ENCODE measurements around the gene PRTG.

PRTG gene

DNA sequence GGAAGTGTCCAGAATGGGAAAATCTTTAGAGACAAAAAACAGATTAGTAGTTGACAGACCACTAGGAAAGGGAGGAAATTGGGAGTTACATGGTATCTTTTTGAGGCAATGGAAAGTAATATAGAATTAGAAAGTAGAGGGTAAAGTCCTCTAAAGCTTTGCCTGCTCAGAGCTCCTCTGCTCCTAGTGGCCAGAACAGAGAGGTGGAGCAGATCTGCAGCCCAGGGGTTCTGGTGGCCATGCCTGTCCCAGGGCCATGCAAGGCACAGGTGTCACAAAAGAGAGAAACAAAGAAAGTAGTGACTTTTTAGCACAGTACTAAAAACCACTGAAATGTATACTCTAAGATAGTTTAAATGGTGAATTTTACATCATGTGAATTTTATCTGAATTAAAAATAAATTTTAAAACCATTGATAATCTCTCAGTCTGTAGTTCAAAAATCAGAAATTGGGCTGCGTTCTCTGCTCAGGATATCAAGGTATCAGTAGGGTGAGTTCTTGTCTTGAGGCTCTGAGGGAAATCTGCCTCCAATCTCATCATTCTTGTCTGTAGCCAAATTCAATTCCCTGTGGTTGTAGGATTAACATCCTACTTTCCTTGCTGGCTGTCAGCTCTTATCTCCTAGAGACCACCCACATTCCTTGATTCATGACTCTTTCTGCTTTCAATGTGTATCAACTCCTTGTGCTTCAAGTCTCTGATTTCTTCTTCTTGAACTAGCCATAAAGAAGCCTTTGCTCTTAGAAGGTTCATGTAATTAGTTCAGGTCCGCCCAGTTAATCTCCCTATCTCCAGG, 178.4 kb downstream of the PRTG start:
- no peaks in the 10 kb centered on the region for H3K36me3 Mint-ChIP-seq (ENCODE audit: low read depth)
- H3K4me1 Mint-ChIP-seq (ENCODE audit: low read depth), result no peaks in the 10 kb centered on the region
- intact Hi-C loops (cut with micrococcal nuclease), result no loop called here
- H3K27me3 Mint-ChIP-seq, result no peaks in the 10 kb centered on the region
- H3K4me3 Mint-ChIP-seq, result no peak overlapping the region
- H3K9me3 Mint-ChIP-seq, result no peaks in the 10 kb centered on the region
- H3K27ac Mint-ChIP-seq, result no peak overlapping the region

DNA sequence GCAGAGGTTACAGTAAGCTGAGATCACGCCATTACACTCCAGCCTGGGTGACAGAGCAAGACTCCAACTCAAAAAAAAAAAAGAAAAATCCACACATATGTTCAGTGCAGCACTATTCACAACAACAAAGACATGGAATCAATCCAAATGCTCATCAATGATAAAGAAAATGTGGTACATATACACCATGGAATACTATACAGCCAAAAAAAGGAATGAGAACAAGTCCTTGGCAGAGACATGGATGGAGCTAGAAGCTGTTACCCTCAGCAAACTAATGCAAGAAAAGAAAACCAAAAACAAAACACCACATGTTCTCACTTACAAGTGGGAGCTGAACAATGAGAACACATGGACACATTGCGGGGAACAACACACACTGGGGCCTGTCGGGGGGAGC, 180.4 kb downstream of the PRTG start:
- no peaks in the 10 kb centered on the region for H3K9me3 Mint-ChIP-seq
- H3K27ac Mint-ChIP-seq, result no peak overlapping the region
- H3K27me3 Mint-ChIP-seq, result no peaks in the 10 kb centered on the region
- H3K36me3 Mint-ChIP-seq (ENCODE audit: low read depth), result no peaks in the 10 kb centered on the region
- H3K4me1 Mint-ChIP-seq (ENCODE audit: low read depth), result no peaks in the 10 kb centered on the region
- H3K4me3 Mint-ChIP-seq, result no peak overlapping the region
- intact Hi-C loops (cut with micrococcal nuclease), result no loop called here

Measured in dendritic cell treated with granulocyte-macrophage colony-stimulating factor and Interleukin-4, amounts not matched to agents 40 ng/mL and 50 ng/mL, for 4 days (primary cell).